ENCODE data around the gene ALPL. TPM values are rescaled to one million over a fixed set of nuclear protein-coding genes. Genes with fewer than 3 reads are reported as not detected.
"Not testable (repeated sequence)": the region's sequence is repeated elsewhere in the genome, so short reads cannot be mapped to it uniquely, and the experiment has no call there.

Gene ALPL
- polyA plus RNA-seq, 3 donors from 2014 or later: not detected

DNA sequence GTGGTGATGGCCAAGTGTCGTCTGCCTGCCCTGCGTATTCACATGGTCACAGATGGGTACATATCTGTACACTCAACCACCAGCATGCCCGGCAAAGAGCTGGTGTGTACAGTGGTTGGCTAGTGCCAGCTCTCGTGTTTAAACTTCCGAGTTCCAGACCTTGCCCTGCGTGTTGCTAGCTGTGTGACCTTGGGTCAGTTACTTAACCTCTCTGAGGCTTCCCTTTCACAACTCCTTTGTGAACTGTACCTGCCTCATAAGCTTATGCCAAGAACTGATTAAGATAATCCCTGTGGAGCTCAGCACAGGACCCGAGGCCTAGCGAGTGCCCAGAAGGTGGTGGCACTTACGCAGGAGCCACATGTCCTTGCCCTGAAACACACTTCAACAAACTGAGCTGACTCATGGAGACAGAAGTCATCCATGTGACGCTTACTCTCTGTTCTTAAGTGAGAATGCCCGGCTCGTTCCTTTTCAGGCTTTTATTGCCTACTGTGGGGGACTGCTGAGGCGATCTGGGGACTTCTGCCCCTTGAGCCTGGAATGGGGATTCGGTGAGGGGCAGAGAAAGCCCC, 55.4 kb downstream of the ALPL start:
- Mint-ChIP-seq H3K27me3 (ENCODE audit: low read depth in 3 of 3) (peaks cover 0 to 6% (median 5%) of the 10 kb centered on the region in 3 donors), H3K9me3 (no peaks in the 10 kb centered on the region), H3K4me3 (no peak overlapping the region), H3K4me1 (no peaks in the 10 kb centered on the region), H3K27ac (no peak overlapping the region), H3K36me3 (no peaks in the 10 kb centered on the region)
- no peak for DNase-seq

DNA sequence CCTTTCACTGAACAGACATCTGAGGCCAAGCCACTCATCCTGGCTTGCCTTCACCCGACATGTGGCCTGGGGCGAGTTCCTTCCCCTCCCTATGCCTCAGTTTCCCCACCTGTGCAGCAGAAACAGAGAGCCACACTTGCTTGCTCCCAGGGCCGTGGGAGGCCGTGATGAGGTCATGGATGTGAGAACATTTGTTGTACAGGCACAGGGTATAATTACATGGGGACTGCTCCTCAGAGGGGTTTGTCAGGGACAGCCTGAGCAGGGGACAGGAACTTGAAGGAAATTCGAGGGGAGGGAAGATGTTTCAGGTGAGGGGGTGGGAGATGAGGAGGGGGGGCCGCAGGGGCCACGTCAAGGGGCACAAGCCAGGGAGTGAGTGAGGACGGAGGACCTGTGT, 56.1 kb downstream of the ALPL start:
- no peaks in the 10 kb centered on the region for H3K4me1 Mint-ChIP-seq
- H3K9me3 Mint-ChIP-seq: no peaks in the 10 kb centered on the region
- no peak overlapping the region for H3K4me3 Mint-ChIP-seq

DNA sequence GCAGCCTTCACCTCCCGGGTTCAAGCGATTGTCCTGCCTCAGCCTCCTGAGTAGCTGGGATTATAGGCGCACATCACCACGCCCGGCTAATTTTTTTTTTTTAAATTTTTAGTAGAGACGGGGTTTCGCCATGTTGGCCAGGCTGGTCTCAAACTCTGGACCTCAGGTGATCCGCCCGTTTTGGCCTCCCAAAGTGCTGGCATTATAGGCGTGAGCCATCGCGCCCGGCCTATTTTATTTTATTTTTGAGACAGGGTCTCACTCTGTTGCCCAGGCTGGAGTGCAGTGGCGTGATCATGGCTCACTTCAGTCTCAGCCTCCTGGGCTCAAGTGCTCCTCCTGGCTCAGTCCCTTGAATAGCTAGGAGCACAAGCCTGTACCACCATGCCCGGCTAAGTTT, 57.1 kb downstream of the ALPL start:
- DNase-seq; H3K36me3 Mint-ChIP-seq; H3K4me3 Mint-ChIP-seq; H3K9me3 Mint-ChIP-seq; H3K27me3 Mint-ChIP-seq (ENCODE audit: low read depth in 3 of 3); H3K4me1 Mint-ChIP-seq; H3K27ac Mint-ChIP-seq: not testable (repeated sequence)

More for the DNA sequence above, 56.1 kb downstream of the ALPL start:
- no peak overlapping the region for H3K27ac Mint-ChIP-seq
- peaks cover 0 to 6% (median 5%) of the 10 kb centered on the region in 3 donors for H3K27me3 Mint-ChIP-seq (ENCODE audit: low read depth in 3 of 3)
- DNase-seq: no peak
- no peaks in the 10 kb centered on the region for H3K36me3 Mint-ChIP-seq

DNA sequence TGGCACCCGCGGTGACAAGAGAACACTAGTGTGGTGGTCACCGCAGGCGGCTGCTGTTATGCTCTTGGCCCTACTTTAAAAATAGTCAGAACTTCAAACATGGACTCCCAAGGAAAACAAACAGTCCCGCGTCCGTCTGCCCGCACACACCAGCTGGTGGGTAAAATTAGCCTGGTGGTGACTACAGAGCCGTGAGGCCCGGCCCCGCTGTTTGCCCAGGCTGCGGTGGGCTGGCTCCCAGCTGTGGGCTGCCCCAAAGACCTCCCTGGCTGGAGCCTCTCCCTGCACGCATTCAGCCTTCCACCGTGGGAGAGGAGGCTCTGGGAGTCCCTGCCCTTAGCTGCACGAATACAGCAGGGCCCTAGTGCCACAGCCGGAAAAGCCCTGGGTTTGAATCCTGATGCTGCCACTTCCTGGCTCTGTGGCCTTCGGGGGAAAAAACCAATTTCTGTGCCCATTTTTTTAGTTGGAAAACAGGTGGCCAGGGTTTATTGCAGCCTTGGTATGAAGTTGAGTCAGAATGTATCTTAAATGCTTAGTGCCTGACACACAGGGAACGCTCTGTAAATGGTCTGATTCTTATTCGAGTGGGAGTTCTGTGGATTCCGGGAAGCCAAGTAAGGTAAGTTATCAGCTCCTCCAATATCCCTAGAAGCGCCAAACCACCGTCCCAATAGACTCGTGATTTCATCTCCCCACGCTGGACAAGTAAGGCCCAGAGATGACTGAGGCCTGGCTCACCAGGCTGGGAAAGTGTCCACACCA, 58.2 kb downstream of the ALPL start:
- Mint-ChIP-seq H3K4me3 (no peak overlapping the region), H3K4me1 (no peaks in the 10 kb centered on the region), H3K9me3 (no peaks in the 10 kb centered on the region), H3K27ac (no peak overlapping the region), H3K36me3 (no peaks in the 10 kb centered on the region), H3K27me3 (ENCODE audit: low read depth in 3 of 3) (peaks cover 0 to 6% (median 6%) of the 10 kb centered on the region in 3 donors)
- no peak for DNase-seq

GRCh38 chr1:21568006-21568746, 59.0 kb downstream of the ALPL start:
- Mint-ChIP-seq H3K9me3 (no peaks in the 10 kb centered on the region), H3K4me3 (no peak overlapping the region)
- DNase-seq: no peak

DNA sequence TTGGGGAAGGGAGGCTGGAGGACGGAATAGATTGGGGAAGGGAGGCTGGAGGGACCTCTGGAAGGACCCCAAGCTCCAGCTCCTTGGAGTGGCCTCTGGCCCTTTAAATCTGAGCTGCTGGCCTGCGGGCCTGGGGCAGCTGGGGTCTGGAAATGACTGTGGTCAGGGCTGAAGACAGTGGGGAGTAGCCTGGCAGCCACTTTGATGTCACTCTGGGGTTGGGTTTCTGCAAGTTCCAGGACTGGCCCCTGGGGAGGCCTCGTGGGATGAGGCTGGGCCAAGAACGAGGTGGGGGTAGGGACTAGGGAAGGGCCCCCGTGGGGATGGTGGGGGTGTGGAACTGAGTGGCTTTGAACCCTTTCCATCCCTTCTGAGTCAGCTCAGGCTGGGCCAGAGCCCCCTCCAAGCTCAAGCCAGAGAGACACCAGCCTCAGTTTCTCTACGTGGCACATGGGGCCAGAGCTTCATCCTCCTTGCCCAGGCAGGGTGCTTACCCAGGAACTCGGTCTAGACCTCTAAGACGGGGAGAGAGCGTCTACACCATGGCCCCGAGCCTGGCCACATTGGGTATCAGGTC, 59.7 kb downstream of the ALPL start:
- no peak overlapping the region for H3K27ac Mint-ChIP-seq
- H3K9me3 Mint-ChIP-seq: no peaks in the 10 kb centered on the region
- H3K4me3 Mint-ChIP-seq: no peak overlapping the region
- no peaks in the 10 kb centered on the region for H3K4me1 Mint-ChIP-seq
- H3K27me3 Mint-ChIP-seq (ENCODE audit: low read depth in 3 of 3): peaks cover 0 to 8% (median 7%) of the 10 kb centered on the region in 3 donors
- DNase-seq: no peak
- no peaks in the 10 kb centered on the region for H3K36me3 Mint-ChIP-seq

More at GRCh38 chr1:21568006-21568746, 59.0 kb downstream of the ALPL start:
- Mint-ChIP-seq H3K4me1 (no peaks in the 10 kb centered on the region), H3K27ac (no peak overlapping the region), H3K36me3 (no peaks in the 10 kb centered on the region), H3K27me3 (ENCODE audit: low read depth in 3 of 3) (peaks cover 0 to 8% (median 7%) of the 10 kb centered on the region in 3 donors)

DNA sequence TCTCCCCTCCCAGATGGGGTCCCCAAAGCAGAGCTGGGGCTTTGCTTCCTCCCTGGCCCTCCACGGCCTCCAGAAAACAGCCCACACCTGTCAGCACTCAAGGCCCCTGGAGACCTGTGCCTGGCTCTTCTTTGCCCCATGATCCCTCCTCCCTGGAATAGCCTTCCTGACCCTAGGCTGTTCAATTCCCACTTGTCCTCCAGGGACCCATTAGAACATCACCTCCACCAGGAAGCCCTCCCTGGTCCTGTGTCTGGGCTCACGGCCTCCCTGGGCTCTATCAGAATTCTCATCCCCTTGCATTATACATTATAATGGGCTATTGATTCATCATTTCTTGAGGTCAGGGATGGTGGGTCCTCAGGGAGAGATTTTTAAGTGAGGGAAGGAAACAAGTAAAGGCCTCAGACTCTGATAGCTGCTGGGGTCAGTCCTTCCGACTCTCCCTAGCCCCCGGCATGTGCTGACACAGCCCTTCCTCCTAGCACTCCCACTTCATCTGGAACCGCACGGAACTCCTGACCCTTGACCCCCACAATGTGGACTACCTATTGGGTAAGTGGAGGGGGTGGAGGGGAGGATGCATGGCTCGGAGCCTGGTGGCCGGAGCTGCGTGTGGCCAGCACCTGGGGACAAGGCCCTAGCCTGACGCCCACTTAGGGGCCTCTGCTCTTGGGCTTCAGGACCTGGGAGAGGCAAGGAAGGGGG, 60.8 kb downstream of the ALPL start:
- Mint-ChIP-seq H3K27ac (no peak overlapping the region), H3K36me3 (no peaks in the 10 kb centered on the region), H3K27me3 (ENCODE audit: low read depth in 3 of 3) (peaks cover 0 to 8% (median 6%) of the 10 kb centered on the region in 3 donors), H3K4me1 (no peaks in the 10 kb centered on the region), H3K4me3 (no peak overlapping the region), H3K9me3 (no peaks in the 10 kb centered on the region)
- DNase-seq: no peak

GRCh38 chr1:21570528-21570875, 61.3 kb downstream of the ALPL start:
- H3K27me3 Mint-ChIP-seq (ENCODE audit: low read depth in 3 of 3): peaks cover 0 to 6% (median 6%) of the 10 kb centered on the region in 3 donors
- no peaks in the 10 kb centered on the region for H3K4me1 Mint-ChIP-seq
- no peaks in the 10 kb centered on the region for H3K36me3 Mint-ChIP-seq
- no peak overlapping the region for H3K4me3 Mint-ChIP-seq
- no peaks in the 10 kb centered on the region for H3K9me3 Mint-ChIP-seq
- H3K27ac Mint-ChIP-seq: no peak overlapping the region
- no peak for DNase-seq

GRCh38 chr1:21570885-21571284, 61.7 kb downstream of the ALPL start:
- no peaks in the 10 kb centered on the region for H3K9me3 Mint-ChIP-seq
- no peak overlapping the region for H3K4me3 Mint-ChIP-seq
- peaks cover 0 to 6% (median 4%) of the 10 kb centered on the region in 3 donors for H3K27me3 Mint-ChIP-seq (ENCODE audit: low read depth in 3 of 3)
- DNase-seq: no peak
- H3K4me1 Mint-ChIP-seq: no peaks in the 10 kb centered on the region
- H3K36me3 Mint-ChIP-seq: no peaks in the 10 kb centered on the region
- no peak overlapping the region for H3K27ac Mint-ChIP-seq

DNA sequence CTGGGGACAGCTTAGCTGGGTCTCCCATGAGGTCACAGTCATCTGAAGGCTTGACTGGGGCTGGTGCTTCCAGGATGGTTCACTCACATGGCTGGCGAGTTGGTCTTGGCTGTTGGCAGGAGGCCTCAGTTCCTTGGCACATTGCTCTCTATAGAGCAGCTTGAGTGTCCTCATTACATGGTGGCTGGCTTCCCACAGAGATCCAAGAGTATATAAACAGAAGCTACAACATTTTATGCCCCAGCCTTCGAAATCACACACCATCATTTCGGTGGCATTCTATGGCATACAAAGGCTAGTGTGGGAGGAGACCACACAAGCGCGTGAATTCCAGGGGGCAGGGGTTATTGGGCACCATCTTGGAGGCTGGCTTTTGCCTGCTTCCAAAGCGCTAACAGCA, 63.0 kb downstream of the ALPL start:
- Mint-ChIP-seq H3K27ac (no peak overlapping the region), H3K36me3 (no peaks in the 10 kb centered on the region), H3K9me3 (no peaks in the 10 kb centered on the region), H3K4me3 (no peak overlapping the region), H3K4me1 (no peaks in the 10 kb centered on the region), H3K27me3 (ENCODE audit: low read depth in 3 of 3) (peaks cover 0 to 11% (median 6%) of the 10 kb centered on the region in 3 donors)
- DNase-seq: no peak

DNA sequence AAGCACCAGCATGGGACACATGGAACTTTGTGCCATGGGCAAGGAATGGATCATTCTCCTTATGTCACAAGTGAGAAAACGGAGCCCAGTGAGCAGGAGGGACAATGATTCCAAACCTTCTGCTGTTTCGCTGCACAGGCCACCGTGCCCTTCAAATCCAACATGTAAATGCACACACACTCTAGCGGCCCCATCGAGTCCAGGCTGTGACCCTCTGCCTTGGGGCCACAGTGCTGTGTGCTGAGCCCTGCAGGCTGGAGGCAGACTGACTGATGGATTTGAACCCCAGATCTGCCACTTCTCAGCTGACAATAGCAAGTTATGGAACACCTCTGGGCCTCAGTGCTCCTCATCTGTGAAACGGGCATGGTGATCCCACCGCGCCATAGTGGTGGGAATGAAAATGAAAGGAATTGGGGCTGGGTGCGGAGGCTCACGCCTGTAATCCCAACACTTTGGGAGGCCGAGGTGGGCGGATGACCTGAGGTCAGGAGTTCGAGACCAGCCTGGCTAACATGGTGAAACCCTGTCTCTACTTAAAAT, 63.6 kb downstream of the ALPL start:
- Mint-ChIP-seq H3K27me3 (ENCODE audit: low read depth in 3 of 3) (peaks cover 0 to 11% (median 6%) of the 10 kb centered on the region in 3 donors), H3K27ac (no peak overlapping the region), H3K4me1 (no peaks in the 10 kb centered on the region), H3K36me3 (no peaks in the 10 kb centered on the region), H3K9me3 (no peaks in the 10 kb centered on the region), H3K4me3 (no peak overlapping the region)
- DNase-seq: no peak

DNA sequence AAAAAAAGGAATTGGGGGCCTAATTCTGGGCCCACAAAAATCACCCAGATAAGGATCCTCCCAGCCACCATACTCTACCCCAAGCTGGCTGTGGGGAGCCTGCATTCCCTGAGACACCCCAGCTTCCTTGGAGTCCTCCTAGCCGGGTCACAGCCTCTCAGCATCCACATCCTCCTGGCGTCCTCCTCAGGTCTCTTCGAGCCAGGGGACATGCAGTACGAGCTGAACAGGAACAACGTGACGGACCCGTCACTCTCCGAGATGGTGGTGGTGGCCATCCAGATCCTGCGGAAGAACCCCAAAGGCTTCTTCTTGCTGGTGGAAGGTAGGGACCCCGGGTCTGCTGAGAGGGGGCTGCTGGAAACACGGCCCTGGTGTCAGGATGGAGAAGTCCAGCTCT, 64.3 kb downstream of the ALPL start:
- Mint-ChIP-seq H3K4me3 (no peak overlapping the region), H3K36me3 (no peaks in the 10 kb centered on the region), H3K9me3 (no peaks in the 10 kb centered on the region), H3K27me3 (ENCODE audit: low read depth in 3 of 3) (peaks cover 0 to 8% (median 6%) of the 10 kb centered on the region in 3 donors), H3K4me1 (no peaks in the 10 kb centered on the region), H3K27ac (no peak overlapping the region)
- no peak for DNase-seq

DNA sequence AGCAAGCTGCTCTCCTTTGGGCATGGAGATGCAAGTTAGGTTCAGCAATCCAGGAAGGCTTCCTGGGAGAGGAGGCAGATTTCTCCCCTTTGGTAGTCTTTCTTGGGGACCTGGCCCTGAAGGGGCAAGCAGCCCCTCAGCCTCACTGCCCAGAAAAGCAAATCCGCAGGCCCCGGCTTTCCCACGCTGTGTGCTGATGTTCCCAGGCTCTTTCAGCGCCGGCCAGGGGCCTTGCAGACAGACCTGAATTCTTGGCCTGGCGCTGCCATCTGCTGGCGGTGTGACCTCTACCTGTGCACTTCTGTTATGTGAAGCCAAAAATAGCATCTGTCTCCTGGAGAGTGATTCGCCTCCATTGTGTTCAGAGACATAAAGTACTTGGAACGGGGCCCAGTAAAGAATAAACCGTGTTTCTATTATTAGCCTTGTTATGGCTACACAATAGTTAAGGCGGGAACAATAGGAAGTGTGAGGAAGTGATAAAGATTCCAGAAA, 64.8 kb downstream of the ALPL start:
- no peak overlapping the region for H3K4me3 Mint-ChIP-seq
- no peak for DNase-seq
- H3K4me1 Mint-ChIP-seq: no peaks in the 10 kb centered on the region
- no peak overlapping the region for H3K27ac Mint-ChIP-seq
- H3K9me3 Mint-ChIP-seq: no peaks in the 10 kb centered on the region
- H3K27me3 Mint-ChIP-seq (ENCODE audit: low read depth in 3 of 3): peaks cover 0 to 8% (median 6%) of the 10 kb centered on the region in 3 donors
- H3K36me3 Mint-ChIP-seq: no peaks in the 10 kb centered on the region

Measured in immature natural killer cell (primary cell).